H9 (cell line): Measurements from ENCODE around the gene TERC. TPM values are rescaled to one million over a fixed set of nuclear protein-coding genes. Genes with fewer than 3 reads are reported as not detected.

ENCODE experiments used
- DNase-seq: peaks from one replicate; pipeline ENCODE4 v3.0.0-alpha.2; 2017
- H2AFZ ChIP-seq: one replicate; pipeline ENCODE4 v1.6.1; 2013; ENCODE audit warnings: mild to moderate bottlenecking, low read length, control low read depth, moderate library complexity
- H2AK5ac ChIP-seq: 2 replicates; pipeline ENCODE4 v1.6.1; 2013; ENCODE audit warnings: low read length, control low read depth, mixed read lengths; ENCODE audit not compliant: insufficient read length
- H2BK120ac ChIP-seq: one replicate; pipeline ENCODE4 v1.6.1; 2013; ENCODE audit warnings: low read depth, mild to moderate bottlenecking, low read length, control low read depth, inconsistent platforms; ENCODE audit not compliant: poor library complexity, severe bottlenecking
- H2BK12ac ChIP-seq: 2 replicates; pipeline ENCODE4 v1.6.1; 2013; ENCODE audit warnings: low read length, control low read depth, mixed read lengths, low read depth; ENCODE audit not compliant: insufficient read length
- H2BK15ac ChIP-seq: 2 replicates; pipeline ENCODE4 v1.6.1; 2013; ENCODE audit warnings: low read depth, low read length, control low read depth
- H2BK20ac ChIP-seq: one replicate; pipeline ENCODE4 v1.6.1; 2013; ENCODE audit warnings: low read depth, mild to moderate bottlenecking, low read length, control low read depth, inconsistent platforms; ENCODE audit not compliant: poor library complexity, severe bottlenecking
- H2BK5ac ChIP-seq: 2 replicates; pipeline ENCODE4 v1.6.1; 2013; ENCODE audit warnings: low read length, control low read depth, mixed read lengths; ENCODE audit not compliant: insufficient read length
- H3K14ac ChIP-seq: 2 replicates; pipeline ENCODE4 v1.6.1; 2013; ENCODE audit warnings: low read length, control low read depth; ENCODE audit not compliant: insufficient read depth
- H3K18ac ChIP-seq: 2 replicates; pipeline ENCODE4 v1.6.1; 2013; ENCODE audit warnings: low read depth, mild to moderate bottlenecking, mixed read lengths, low read length, control low read depth; ENCODE audit not compliant: insufficient read length
- H3K23ac ChIP-seq: 2 replicates; pipeline ENCODE4 v1.6.1; 2013; ENCODE audit warnings: low read length, control low read depth, mixed read lengths, low read depth; ENCODE audit not compliant: insufficient read length
- H3K23me2 ChIP-seq: 2 replicates; pipeline ENCODE4 v1.6.1; 2013; ENCODE audit warnings: low read depth, mild to moderate bottlenecking, mixed read lengths, low read length, control low read depth; ENCODE audit not compliant: insufficient read length, poor library complexity, severe bottlenecking
- H3K27ac ChIP-seq: 2 replicates; pipeline ENCODE4 v1.5.1; 2013; ENCODE audit warnings: low read length, control low read depth, mixed read lengths, low read depth; ENCODE audit not compliant: insufficient read length
- H3K27me3 ChIP-seq: 2 replicates; pipeline ENCODE4 v1.6.1; 2013; ENCODE audit warnings: low read length, control low read depth, inconsistent platforms; ENCODE audit not compliant: insufficient read depth
- H3K4ac ChIP-seq: 2 replicates; pipeline ENCODE4 v1.6.1; 2013; ENCODE audit warnings: low read depth, mild to moderate bottlenecking, control low read depth, inconsistent platforms, low read length, moderate library complexity
- H3K4me1 ChIP-seq: 2 replicates; pipeline ENCODE4 v1.6.1; 2013; ENCODE audit warnings: low read length, control low read depth, inconsistent platforms; ENCODE audit not compliant: insufficient read depth
- H3K4me2 ChIP-seq: 2 replicates; pipeline ENCODE4 v1.6.1; 2013; ENCODE audit warnings: low read length, control low read depth, mixed read lengths; ENCODE audit not compliant: insufficient read length, insufficient read depth
- H3K56ac ChIP-seq: 2 replicates; pipeline ENCODE4 v1.6.1; 2013; ENCODE audit warnings: low read depth, mild to moderate bottlenecking, mixed read lengths, low read length, control low read depth; ENCODE audit not compliant: insufficient read length
- H3K79me1 ChIP-seq: 2 replicates; pipeline ENCODE4 v1.6.1; 2013; ENCODE audit warnings: low read depth, mild to moderate bottlenecking, moderate library complexity, low read length, control low read depth, inconsistent platforms; ENCODE audit not compliant: insufficient read depth, poor library complexity, severe bottlenecking
- H3K79me2 ChIP-seq: 2 replicates; pipeline ENCODE4 v1.6.1; 2013; ENCODE audit warnings: low read length, control low read depth, inconsistent platforms; ENCODE audit not compliant: insufficient read depth
- H3K9ac ChIP-seq: 2 replicates; pipeline ENCODE4 v1.6.1; 2013; ENCODE audit warnings: low read length, control low read depth, mixed read lengths; ENCODE audit not compliant: insufficient read length; ENCODE audit errors: extremely low read depth
- H3K9me3 ChIP-seq: one replicate; pipeline ENCODE4 v1.6.1; 2013; ENCODE audit warnings: low read depth, low read length, inconsistent platforms; ENCODE audit not compliant: control insufficient read depth
- H3T11ph ChIP-seq: one replicate; pipeline ENCODE4 v1.6.1; 2013; ENCODE audit warnings: mild to moderate bottlenecking, low read length, control low read depth, inconsistent platforms
- H4K20me1 ChIP-seq: one replicate; pipeline ENCODE4 v1.6.1; 2013; ENCODE audit not compliant: control insufficient read depth, insufficient read length, insufficient read depth
- H4K5ac ChIP-seq: 2 replicates; pipeline ENCODE4 v1.6.1; 2013; ENCODE audit warnings: low read depth, mild to moderate bottlenecking, mixed read lengths, low read length, control low read depth; ENCODE audit not compliant: insufficient read length
- H4K8ac ChIP-seq: replicated peaks from 2 replicates; pipeline ENCODE4 v1.6.1; 2013; ENCODE audit warnings: low read length, control low read depth, mixed read lengths, low read depth; ENCODE audit not compliant: insufficient read length
- H4K91ac ChIP-seq: 2 replicates; pipeline ENCODE4 v1.6.1; 2013; ENCODE audit warnings: low read depth, mild to moderate bottlenecking, moderate library complexity, mixed read lengths, low read length, control low read depth; ENCODE audit not compliant: insufficient read length
- H3K27ac Mint-ChIP-seq, 3 experiments: 2 replicates in 2 of 3; 3 replicates in 1 of 3; pipeline ENCODE4 v1.8.0; 2020 to 2021; ENCODE audit warnings: mixed read lengths in 3 of 3, mild to moderate bottlenecking in 1 of 3, moderate library complexity in 1 of 3
- H3K27me3 Mint-ChIP-seq: 2 replicates; pipeline ENCODE4 v1.8.0; 2021; ENCODE audit warnings: low read depth, mild to moderate bottlenecking, moderate library complexity, mixed read lengths
- H3K36me3 Mint-ChIP-seq, 3 experiments: 2 replicates in 2 of 3; 3 replicates in 1 of 3; pipeline ENCODE4 v1.8.0; 2020 to 2021; ENCODE audit warnings: low read depth in 3 of 3, mixed read lengths in 3 of 3; ENCODE audit not compliant: insufficient read depth in 1 of 3
- H3K4me1 Mint-ChIP-seq, 2 experiments: 2 replicates each; pipeline ENCODE4 v1.8.0; 2020; ENCODE audit warnings: mixed read lengths in 2 of 2
- H3K4me3 Mint-ChIP-seq, 2 experiments: 2 replicates in 1 of 2; 3 replicates in 1 of 2; pipeline ENCODE4 v1.8.0; 2020 to 2021; ENCODE audit warnings: mild to moderate bottlenecking in 2 of 2, mixed read lengths in 2 of 2, moderate library complexity in 1 of 2
- H3K9me3 Mint-ChIP-seq, 2 experiments: 2 replicates in 1 of 2; 3 replicates in 1 of 2; pipeline ENCODE4 v1.8.0; 2020; ENCODE audit warnings: mild to moderate bottlenecking in 2 of 2, mixed read lengths in 2 of 2, moderate library complexity in 1 of 2
- WGBS: extraction: QIAGEN DNeasy Blood & Tissue Kit; methylation state at CpG from one replicate; pipeline ENCODE4 v1.1.7; 2013; ENCODE audit warnings: missing lambda C conversion rate, low lambda C conversion rate, mixed read lengths; ENCODE audit not compliant: insufficient read length; ENCODE audit errors: extremely low coverage; 5-methylcytosine and 5-hydroxymethylcytosine counted together
- total RNA-seq: library from RNA; stranded (reverse); gene quantifications from 2 replicates; pipeline ENCODE4 v1.2.1, GENCODE V29; 2021
- TF ChIP-seq, protein P1 (sequence below): fragments of 200-600 bp; sonication (generic); conservative IDR thresholded peaks from 3 replicates; pipeline ENCODE4 v1.8.0; 2021; ENCODE audit warnings: antibody characterized with exemption, mild to moderate bottlenecking

The TERC gene
- total RNA-seq, 1 experiment from 2014 or later, result 14.1 TPM

DNA sequence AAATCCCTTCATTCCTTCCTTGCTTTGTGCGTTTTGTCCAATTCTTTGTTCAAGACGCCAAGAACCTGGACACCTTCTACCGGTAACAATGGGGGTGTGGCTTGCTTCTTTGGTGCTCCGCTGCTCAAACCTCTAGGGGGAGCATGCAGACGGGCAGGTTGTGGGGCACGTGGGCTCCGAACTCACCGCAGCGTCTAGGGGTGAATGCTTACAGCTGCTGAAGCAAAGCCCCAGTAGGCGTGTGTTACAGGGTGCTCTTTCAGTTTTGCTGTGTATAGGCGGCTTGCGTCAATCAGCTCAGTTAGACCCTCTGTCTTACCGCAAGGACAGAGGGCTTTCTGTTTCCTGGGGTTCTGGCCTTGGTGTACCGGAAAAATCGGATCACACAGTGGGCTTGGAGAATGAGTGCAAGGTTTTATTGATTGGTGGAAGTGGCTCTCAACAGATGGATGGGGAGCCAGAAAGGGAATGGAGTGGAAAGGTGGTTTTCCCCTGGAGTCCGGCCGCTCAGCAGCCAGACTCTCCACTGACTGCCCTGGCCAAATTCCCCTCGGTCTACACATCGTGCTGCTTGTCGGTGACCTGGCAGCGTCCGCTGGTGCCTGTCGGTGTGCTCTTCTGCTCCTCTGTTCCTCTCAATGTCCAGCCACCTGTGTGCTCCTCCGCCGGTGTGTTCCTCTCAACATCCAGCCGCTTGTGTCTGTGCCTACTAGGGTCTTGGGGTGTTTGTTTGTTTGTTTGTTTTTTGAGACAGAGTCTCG is 49.1 kb upstream of the TERC start:
- Histone ChIP-seq H3K14ac (no peak overlapping the region), H2BK120ac (no peak overlapping the region), H3K9me3 (no peaks in the 10 kb centered on the region), H3K56ac (no peak overlapping the region), H3K9ac (no peak overlapping the region), H2AK5ac (no peak overlapping the region), H3K23me2 (peaks cover 9% of the 10 kb centered on the region), H3K4me1 (no peaks in the 10 kb centered on the region), H3T11ph (no peak overlapping the region), H2BK12ac (no peak overlapping the region), H3K18ac (no peak overlapping the region), H3K79me1 (no peaks in the 10 kb centered on the region), H2BK15ac (no peak overlapping the region), H3K79me2 (no peaks in the 10 kb centered on the region), H4K5ac (no peak overlapping the region), H4K91ac (no peak overlapping the region), H3K4ac (no peak overlapping the region), H4K20me1 (no peaks in the 10 kb centered on the region), H4K8ac (no peak overlapping the region), H2BK20ac (no peak overlapping the region), H3K23ac (no peak overlapping the region), H3K4me2 (peak overlapping the region; percentile 6), H2BK5ac (no peak overlapping the region), H3K27me3 (no peaks in the 10 kb centered on the region), H2AFZ (peak overlapping the region; percentile 56), H3K27ac (no peak overlapping the region)
- Mint-ChIP-seq H3K27me3 (peaks cover 29% of the 10 kb centered on the region), H3K4me3 (peak overlapping the region in 1 of 2 experiments; percentile 74; a peak in 3 of 5 replicates), H3K4me1 (peaks cover 25 to 30% of the 10 kb centered on the region in 2 experiments), H3K9me3 (peaks cover 10 to 16% of the 10 kb centered on the region in 2 experiments), H3K27ac (no peak overlapping the region), H3K36me3 (peaks cover 2 to 14% (median 6%) of the 10 kb centered on the region in 3 experiments; a peak in 5 of 7 replicates)
- no CpG with 5 or more reads among the region's 27 CpGs for WGBS
- TF ChIP-seq, protein P1, sequence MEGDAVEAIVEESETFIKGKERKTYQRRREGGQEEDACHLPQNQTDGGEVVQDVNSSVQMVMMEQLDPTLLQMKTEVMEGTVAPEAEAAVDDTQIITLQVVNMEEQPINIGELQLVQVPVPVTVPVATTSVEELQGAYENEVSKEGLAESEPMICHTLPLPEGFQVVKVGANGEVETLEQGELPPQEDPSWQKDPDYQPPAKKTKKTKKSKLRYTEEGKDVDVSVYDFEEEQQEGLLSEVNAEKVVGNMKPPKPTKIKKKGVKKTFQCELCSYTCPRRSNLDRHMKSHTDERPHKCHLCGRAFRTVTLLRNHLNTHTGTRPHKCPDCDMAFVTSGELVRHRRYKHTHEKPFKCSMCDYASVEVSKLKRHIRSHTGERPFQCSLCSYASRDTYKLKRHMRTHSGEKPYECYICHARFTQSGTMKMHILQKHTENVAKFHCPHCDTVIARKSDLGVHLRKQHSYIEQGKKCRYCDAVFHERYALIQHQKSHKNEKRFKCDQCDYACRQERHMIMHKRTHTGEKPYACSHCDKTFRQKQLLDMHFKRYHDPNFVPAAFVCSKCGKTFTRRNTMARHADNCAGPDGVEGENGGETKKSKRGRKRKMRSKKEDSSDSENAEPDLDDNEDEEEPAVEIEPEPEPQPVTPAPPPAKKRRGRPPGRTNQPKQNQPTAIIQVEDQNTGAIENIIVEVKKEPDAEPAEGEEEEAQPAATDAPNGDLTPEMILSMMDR, result peak; percentile 69
- DNase-seq, result peak; percentile 82
